T1000 (cell line): ENCODE results near the gene HSD17B4.
"Not testable (repeated sequence)": the region's sequence is repeated elsewhere in the genome, so short reads cannot be mapped to it uniquely, and the experiment has no call there.

Experiments
- DNase-seq: peaks from one replicate; lab custom pipeline; 2025; ENCODE audit warnings: mixed read lengths; lab: John Stamatoyannopoulos, UW

Gene HSD17B4

GRCh38 chr5:119483155-119483554 is 30.9 kb downstream of the HSD17B4 start:
- DNase-seq, result no peak

DNA sequence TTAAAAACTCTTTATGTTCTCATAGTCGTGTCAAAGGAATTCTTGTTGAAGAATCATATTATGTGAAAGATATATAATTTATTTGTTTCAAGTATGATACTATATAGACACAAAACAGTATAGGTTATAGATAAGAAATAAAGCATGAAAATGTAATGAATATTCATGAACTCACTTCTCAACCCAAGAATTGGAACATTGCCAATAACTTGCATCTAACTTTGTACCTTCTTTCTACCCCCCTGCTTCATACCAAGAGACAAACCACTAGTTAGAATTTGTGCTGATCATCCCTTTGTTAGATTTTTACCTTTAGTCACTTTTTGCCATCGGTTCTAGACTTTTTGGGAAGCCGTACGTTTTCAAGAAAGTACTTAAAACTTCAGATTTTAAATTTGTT is 32.6 kb downstream of the HSD17B4 start:
- DNase-seq, result no peak

DNA sequence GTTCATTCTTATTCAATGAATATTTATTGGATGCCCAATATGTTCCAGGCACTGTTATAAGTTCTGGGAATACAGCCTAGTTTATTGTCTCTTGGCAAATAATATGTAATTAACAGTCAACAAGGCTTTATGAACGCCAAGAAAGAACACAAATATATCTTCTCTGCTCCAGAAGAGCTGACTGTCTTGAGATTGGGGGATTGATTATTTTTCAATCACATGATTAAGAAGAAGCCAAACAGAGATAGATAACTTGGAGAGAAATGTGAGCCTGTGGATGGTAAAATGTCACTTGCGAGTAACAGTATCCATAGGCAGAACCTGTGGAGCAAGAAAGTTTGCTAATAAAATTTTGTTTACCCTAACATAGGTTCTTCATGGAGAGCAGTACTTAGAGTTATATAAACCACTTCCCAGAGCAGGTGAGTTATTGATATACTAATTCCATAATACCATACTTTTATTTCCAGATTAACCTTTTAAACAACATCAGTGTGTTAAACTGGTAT is 49.4 kb downstream of the HSD17B4 start:
- DNase-seq, result no peak

GRCh38 chr5:119503939-119504338 is 51.6 kb downstream of the HSD17B4 start:
- not testable (repeated sequence) for DNase-seq

- DNase-seq, result no peak
Observed at GRCh38 chr5:119512277-119512676, 60.0 kb downstream of the HSD17B4 start.

DNA sequence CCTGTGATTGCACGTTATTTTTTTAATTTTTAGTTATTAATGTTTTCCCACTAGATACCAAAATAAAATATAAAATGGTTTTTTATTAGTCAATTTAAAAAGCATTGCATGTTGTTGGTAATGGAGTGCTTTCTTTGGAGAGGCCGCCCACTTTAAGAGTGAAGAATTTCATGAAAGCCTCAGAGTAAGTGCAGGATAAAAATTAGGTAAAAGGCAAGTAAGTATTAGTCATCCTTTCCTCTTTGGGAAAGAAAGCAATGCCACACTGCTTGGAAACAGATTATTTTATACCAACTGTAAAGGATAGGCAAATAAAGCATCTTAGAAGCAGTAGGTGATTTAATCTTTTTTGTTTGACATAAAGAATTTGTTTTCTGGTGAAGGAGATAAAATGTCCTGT is 62.9 kb downstream of the HSD17B4 start:
- DNase-seq, result no peak

- DNase-seq, result not testable (repeated sequence)
Observed at GRCh38 chr5:119517115-119517514, 64.8 kb downstream of the HSD17B4 start.

DNA sequence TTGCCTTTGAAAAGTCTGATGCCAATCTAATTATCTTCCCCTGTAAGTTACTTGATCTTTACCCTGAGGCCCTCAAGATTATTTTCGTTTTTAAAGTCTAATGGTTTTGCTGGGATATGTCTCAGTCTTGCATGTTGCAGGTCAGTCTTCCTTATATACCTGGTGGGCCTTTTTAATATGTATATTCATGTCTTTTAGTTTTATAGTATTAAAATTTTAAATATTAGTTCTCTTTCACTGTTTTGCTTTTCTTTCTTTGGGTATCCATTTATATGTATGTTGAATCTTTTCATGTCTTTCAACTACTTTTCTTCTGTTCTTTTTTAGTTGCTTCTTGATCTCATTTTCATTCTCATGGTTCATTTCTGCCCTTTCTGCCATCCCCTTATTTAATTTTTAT is 68.9 kb downstream of the HSD17B4 start:
- DNase-seq, result no peak

DNA sequence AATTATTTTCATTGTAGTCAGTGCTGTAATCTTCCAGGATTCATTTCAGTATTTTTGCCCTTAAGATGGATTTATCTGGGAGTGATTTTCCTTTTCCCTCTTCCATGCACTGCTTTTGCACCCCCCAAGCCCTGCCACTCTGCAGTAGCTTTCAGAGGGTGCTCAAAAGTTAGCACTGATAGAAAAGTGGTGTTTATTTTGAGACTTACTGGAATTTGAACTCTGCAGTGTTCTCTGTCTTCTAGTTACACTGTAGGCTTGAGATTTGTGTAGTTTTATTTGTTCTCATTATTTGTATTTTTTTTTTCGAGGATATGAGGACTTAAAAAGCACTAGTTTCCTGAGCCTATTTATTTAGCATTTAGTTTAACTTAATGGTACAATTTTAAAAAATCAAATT is 70.5 kb downstream of the HSD17B4 start:
- DNase-seq, result no peak

GRCh38 chr5:119524485-119524884 is 72.2 kb downstream of the HSD17B4 start:
- DNase-seq, result no peak

GRCh38 chr5:119527351-119527750 is 75.1 kb downstream of the HSD17B4 start:
- no peak for DNase-seq

DNA sequence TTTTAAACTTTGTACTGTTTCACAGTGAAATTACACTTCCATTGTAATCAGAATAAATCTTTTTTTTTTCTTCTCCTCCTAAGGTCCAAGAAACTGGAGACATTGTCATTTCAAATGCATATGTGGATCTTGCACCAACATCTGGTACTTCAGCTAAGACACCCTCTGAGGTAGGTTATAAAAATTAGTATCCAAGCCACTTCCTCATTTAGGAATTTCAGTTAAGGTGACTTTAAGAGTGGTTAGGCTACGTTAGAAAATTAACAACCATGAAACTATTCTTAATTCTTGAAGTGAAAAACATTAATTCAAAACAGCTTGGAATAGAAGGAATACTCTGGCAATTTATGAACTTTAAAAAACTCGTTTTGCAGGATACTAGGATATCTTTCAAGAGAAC is 77.5 kb downstream of the HSD17B4 start:
- no peak for DNase-seq

DNA sequence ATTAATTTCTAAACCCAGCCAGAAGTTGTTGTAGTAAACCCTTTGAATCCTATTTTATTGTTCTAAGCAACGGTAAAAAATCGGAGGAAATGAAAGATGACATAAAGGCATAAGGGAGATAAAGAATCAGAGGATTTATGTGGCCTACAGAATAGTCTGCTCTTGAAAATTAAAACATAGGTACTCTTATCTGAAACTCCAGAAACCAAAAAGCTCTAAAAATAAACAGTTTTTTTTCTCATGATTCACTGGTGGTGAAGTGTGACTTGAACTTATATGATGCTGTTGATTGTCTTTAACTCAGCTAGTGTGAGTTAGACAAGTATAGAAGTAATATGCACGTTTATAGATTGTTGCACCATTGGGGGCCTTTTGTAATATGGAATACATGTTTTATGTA is 80.3 kb downstream of the HSD17B4 start:
- no peak for DNase-seq

GRCh38 chr5:119537704-119538103 is 85.4 kb downstream of the HSD17B4 start:
- DNase-seq, result no peak

DNA sequence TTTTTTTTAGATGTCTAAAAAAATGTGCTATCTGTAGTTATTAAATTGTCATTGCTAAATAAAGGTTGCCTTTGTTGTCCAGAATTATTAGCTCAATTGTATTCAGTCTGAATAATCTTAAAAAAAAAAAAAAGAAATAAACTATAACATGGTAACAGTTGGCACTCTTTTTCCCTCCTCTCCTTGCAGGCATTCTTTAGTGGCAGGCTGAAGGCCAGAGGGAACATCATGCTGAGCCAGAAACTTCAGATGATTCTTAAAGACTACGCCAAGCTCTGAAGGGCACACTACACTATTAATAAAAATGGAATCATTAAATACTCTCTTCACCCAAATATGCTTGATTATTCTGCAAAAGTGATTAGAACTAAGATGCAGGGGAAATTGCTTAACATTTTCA is 89.4 kb downstream of the HSD17B4 start:
- DNase-seq, result no peak

GRCh38 chr5:119551819-119552218 is 99.5 kb downstream of the HSD17B4 start:
- DNase-seq, result no peak

- DNase-seq, result no peak
Observed at GRCh38 chr5:119554597-119554996, 102.3 kb downstream of the HSD17B4 start.

- DNase-seq, result no peak
Observed at GRCh38 chr5:119570910-119571309, 118.6 kb downstream of the HSD17B4 start.

GRCh38 chr5:119578937-119579336 is 126.6 kb downstream of the HSD17B4 start:
- no peak for DNase-seq

DNA sequence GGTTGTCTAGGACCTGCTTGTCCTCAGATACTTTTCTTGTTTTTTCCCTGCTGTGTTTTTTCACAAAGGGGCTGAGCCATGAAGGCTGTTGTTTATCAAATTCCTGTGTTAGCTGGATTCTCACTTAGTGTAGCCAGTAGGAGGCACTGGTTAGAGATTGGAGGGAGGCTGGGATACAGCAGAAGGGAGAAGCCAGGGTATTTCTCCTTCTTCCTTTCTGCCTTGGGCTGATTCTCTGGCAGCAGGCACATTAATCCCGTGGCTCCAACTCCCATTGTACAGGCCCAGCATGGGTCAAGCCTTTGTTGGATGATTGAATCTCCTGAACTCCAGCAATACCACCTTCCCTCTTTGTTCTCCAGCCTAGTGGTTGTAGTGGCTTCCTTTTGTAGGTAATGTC is 130.7 kb downstream of the HSD17B4 start:
- no peak for DNase-seq

- DNase-seq, result no peak
Observed at GRCh38 chr5:119583684-119584083, 131.4 kb downstream of the HSD17B4 start.
